ENCODE measurements around the gene ZNF451. TPM values are rescaled to one million over a fixed set of nuclear protein-coding genes. Genes with fewer than 3 reads are reported as not detected.

Gene ZNF451
- total RNA-seq, 1 experiment from 2014 or later: 50.6 TPM

DNA sequence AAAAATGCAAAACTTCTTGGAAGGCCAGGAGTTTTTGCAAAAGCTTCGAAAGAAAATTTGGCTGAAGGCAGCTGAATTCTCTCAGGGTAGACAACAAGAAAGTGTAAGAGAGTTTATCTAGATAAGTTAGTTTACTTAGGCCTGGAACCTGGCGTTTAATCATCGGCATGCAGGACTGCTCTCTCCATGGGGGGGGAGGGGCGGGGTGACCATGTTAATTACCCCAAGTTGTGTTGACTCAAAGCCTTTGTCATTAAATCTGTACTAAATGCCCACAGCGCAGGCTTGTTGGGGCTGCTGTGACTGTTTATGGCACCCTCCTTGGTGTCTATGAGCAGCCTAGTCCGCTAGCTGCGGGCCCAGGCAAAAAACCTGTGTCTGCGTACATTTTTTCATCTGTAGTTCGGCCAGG lies 20.1 kb upstream of the ZNF451 start:
- intact Hi-C loops (cut with micrococcal nuclease; ENCODE audit: unreplicated experiment): no loop called here
- Histone ChIP-seq H3K36me3 (ENCODE audit: low read depth) (no peaks in the 10 kb centered on the region), H3K4me1 (replicated peaks; ENCODE audit: insufficient read depth) (no peaks in the 10 kb centered on the region), H2AFZ (no peak overlapping the region), H3K27me3 (ENCODE audit: insufficient read depth, low read depth) (no peaks in the 10 kb centered on the region), H3K79me2 (ENCODE audit: low read depth) (no peaks in the 10 kb centered on the region), H3F3A (ENCODE audit: insufficient read depth, low read depth) (0 out of 2 replicates have a peak, but pooled peaks cover 7% of the 10 kb centered on the region), H3K9me2 (ENCODE audit: insufficient read depth) (no peaks in the 10 kb centered on the region), H3K27ac (no peak overlapping the region), H4K20me1 (ENCODE audit: insufficient read depth) (no peaks in the 10 kb centered on the region), H3K4me2 (no peak overlapping the region), H3K9me3 (ENCODE audit: insufficient read depth, low read depth) (no peaks in the 10 kb centered on the region; the same call in 1 of the 2 replicates), H3K4me3 (no peak overlapping the region)
- TF ChIP-seq EZH2 (IDR thresholded peaks at IDR 0.05; ENCODE audit: low read depth): no peak
- TF ChIP-seq, protein P1, sequence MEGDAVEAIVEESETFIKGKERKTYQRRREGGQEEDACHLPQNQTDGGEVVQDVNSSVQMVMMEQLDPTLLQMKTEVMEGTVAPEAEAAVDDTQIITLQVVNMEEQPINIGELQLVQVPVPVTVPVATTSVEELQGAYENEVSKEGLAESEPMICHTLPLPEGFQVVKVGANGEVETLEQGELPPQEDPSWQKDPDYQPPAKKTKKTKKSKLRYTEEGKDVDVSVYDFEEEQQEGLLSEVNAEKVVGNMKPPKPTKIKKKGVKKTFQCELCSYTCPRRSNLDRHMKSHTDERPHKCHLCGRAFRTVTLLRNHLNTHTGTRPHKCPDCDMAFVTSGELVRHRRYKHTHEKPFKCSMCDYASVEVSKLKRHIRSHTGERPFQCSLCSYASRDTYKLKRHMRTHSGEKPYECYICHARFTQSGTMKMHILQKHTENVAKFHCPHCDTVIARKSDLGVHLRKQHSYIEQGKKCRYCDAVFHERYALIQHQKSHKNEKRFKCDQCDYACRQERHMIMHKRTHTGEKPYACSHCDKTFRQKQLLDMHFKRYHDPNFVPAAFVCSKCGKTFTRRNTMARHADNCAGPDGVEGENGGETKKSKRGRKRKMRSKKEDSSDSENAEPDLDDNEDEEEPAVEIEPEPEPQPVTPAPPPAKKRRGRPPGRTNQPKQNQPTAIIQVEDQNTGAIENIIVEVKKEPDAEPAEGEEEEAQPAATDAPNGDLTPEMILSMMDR (conservative IDR thresholded peaks at IDR 0.05): no peak
- CTCF ChIA-PET: no interaction called here
- POLR2A ChIA-PET (ENCODE audit: unreplicated experiment): no interaction called here
- no peak for DNase-seq
- BruUV-seq (replicated peaks): no TSS peak

DNA sequence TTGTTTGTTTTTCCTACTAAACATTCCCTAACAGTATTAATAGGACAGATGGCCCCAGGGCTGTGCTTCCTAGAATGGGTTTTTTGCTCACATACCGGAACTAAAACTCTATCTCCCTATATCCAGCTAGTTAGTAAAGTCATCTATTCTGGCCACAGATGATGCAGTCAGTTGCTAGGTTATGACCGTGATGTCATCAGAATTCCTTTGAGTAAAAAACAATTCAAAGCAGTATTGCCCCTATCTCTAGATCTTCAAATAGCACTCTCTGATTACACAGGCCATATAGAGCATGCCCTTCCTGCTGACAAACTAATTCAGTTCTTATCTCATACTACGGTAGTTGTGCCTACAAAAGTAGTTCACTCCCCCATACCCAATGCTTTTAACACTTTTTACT lies 17.9 kb upstream of the ZNF451 start:
- H3K4me2 ChIP-seq: no peak overlapping the region
- H3F3A ChIP-seq (ENCODE audit: insufficient read depth, low read depth): 0 out of 2 replicates have a peak, but pooled peaks cover 7% of the 10 kb centered on the region
- H3K27me3 ChIP-seq (ENCODE audit: insufficient read depth, low read depth): no peaks in the 10 kb centered on the region
- no peaks in the 10 kb centered on the region for H3K36me3 ChIP-seq (ENCODE audit: low read depth)
- no peak overlapping the region for H3K27ac ChIP-seq
- H3K4me1 ChIP-seq (replicated peaks; ENCODE audit: insufficient read depth): no peaks in the 10 kb centered on the region
- ChIA-PET CTCF (no interaction called here), POLR2A (ENCODE audit: unreplicated experiment) (no interaction called here)
- no peaks in the 10 kb centered on the region; the same call in 1 of the 2 replicates for H3K9me3 ChIP-seq (ENCODE audit: insufficient read depth, low read depth)
- H3K9me2 ChIP-seq (ENCODE audit: insufficient read depth): no peaks in the 10 kb centered on the region
- no peak for TF ChIP-seq EZH2 (IDR thresholded peaks at IDR 0.05; ENCODE audit: low read depth)
- TF ChIP-seq, protein P1 (conservative IDR thresholded peaks at IDR 0.05): no peak
- DNase-seq: no peak
- no TSS peak for BruUV-seq (replicated peaks)
- intact Hi-C loops (cut with micrococcal nuclease; ENCODE audit: unreplicated experiment): no loop called here
- no peaks in the 10 kb centered on the region for H3K79me2 ChIP-seq (ENCODE audit: low read depth)
- no peak overlapping the region for H2AFZ ChIP-seq
- H4K20me1 ChIP-seq (ENCODE audit: insufficient read depth): no peaks in the 10 kb centered on the region
- H3K4me3 ChIP-seq: no peak overlapping the region

DNA sequence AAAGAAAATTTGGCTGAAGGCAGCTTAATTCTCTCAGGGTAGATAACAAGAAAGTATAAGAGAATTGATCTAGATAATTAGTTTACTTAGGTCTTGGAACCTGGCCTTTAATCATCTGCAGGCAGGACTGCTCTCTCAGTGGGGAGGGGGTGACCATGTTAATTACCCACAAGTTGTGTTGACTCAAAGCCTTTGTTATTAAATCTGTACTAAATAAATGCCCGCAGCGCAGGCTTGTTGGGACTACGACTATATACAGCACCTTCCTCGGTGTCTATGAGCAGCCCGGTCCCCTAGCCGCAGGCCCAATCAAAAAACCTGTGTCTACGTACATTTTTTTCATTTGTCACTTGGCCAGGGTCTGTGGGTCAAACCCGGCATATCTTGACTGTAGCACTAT lies 15.6 kb upstream of the ZNF451 start:
- Histone ChIP-seq H2AFZ (no peak overlapping the region), H4K20me1 (ENCODE audit: insufficient read depth) (no peaks in the 10 kb centered on the region), H3K4me2 (no peak overlapping the region), H3K4me3 (no peak overlapping the region), H3K27ac (no peak overlapping the region), H3K4me1 (replicated peaks; ENCODE audit: insufficient read depth) (no peaks in the 10 kb centered on the region), H3F3A (ENCODE audit: insufficient read depth, low read depth) (no peaks in the 10 kb centered on the region), H3K27me3 (ENCODE audit: insufficient read depth, low read depth) (no peaks in the 10 kb centered on the region), H3K9me2 (ENCODE audit: insufficient read depth) (no peaks in the 10 kb centered on the region), H3K36me3 (ENCODE audit: low read depth) (no peaks in the 10 kb centered on the region), H3K9me3 (ENCODE audit: insufficient read depth, low read depth) (no peaks in the 10 kb centered on the region), H3K79me2 (ENCODE audit: low read depth) (no peaks in the 10 kb centered on the region)
- intact Hi-C loops (cut with micrococcal nuclease; ENCODE audit: unreplicated experiment): no loop called here
- POLR2A ChIA-PET (ENCODE audit: unreplicated experiment): no interaction called here
- BruUV-seq (replicated peaks): no TSS peak
- no peak for TF ChIP-seq EZH2 (IDR thresholded peaks at IDR 0.05; ENCODE audit: low read depth)
- CTCF ChIA-PET: no interaction called here
- DNase-seq: no peak

DNA sequence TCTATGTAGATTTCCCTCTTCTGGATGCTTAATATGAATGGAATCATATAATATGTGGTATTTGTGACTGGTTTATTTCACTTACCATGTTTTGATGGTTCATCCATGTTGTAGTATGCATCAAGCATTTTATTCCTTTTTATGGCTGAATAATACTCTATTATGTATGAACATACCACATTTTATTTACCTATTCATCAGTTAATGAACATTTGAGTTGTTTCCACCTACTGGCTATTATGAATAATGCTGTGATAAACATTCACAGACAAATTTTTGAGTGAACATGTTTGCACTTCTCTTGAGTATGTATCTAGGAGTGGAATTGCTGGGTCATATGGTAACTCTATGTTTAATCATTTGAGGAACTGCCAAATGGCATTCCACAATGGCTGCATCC lies 14.9 kb upstream of the ZNF451 start:
- no peaks in the 10 kb centered on the region for H4K20me1 ChIP-seq (ENCODE audit: insufficient read depth)
- no peaks in the 10 kb centered on the region for H3K9me3 ChIP-seq (ENCODE audit: insufficient read depth, low read depth)
- POLR2A ChIA-PET (ENCODE audit: unreplicated experiment): no interaction called here
- no peak overlapping the region for H2AFZ ChIP-seq
- no peaks in the 10 kb centered on the region for H3K9me2 ChIP-seq (ENCODE audit: insufficient read depth)
- H3K36me3 ChIP-seq (ENCODE audit: low read depth): no peaks in the 10 kb centered on the region
- CTCF ChIA-PET: no interaction called here
- no peak overlapping the region for H3K4me3 ChIP-seq
- H3K27me3 ChIP-seq (ENCODE audit: insufficient read depth, low read depth): no peaks in the 10 kb centered on the region
- H3K4me1 ChIP-seq (replicated peaks; ENCODE audit: insufficient read depth): no peaks in the 10 kb centered on the region
- no peak for DNase-seq
- no TSS peak for BruUV-seq (replicated peaks)
- no peaks in the 10 kb centered on the region for H3K79me2 ChIP-seq (ENCODE audit: low read depth)
- intact Hi-C loops (cut with micrococcal nuclease; ENCODE audit: unreplicated experiment): no loop called here
- H3K4me2 ChIP-seq: no peak overlapping the region
- no peak overlapping the region for H3K27ac ChIP-seq
- no peak for TF ChIP-seq EZH2 (IDR thresholded peaks at IDR 0.05; ENCODE audit: low read depth)
- TF ChIP-seq, protein P1 (conservative IDR thresholded peaks at IDR 0.05): no peak
- no peaks in the 10 kb centered on the region for H3F3A ChIP-seq (ENCODE audit: insufficient read depth, low read depth)
